ENCODE results near the gene CCAR1. TPM values are rescaled to one million over a fixed set of nuclear protein-coding genes. Genes with fewer than 3 reads are reported as not detected.
A peak's percentile ranks its signal among the peaks of the same experiment; 100 is the strongest.
"Not testable (repeated sequence)": the region's sequence is repeated elsewhere in the genome, so short reads cannot be mapped to it uniquely, and the experiment has no call there.

The CCAR1 gene
- total and polyA plus RNA-seq, 2 of the 13 experiments (the other 11 are each of a cell fraction or from before 2014, with no cell fraction given) = 74.5 to 81.6 TPM

- H3K27ac ChIP-seq (ENCODE audit: extremely low read length, insufficient read depth, low read length); H4K20me1 ChIP-seq (ENCODE audit: insufficient read depth, low read length); H3K4me1 ChIP-seq (ENCODE audit: insufficient read depth, low read length); H2AFZ ChIP-seq (ENCODE audit: low read length); DNase-seq (ENCODE audit: low spot score); CTCF ChIA-PET (ENCODE audit: low intra/inter-chr PET ratio, low total read pairs); in situ Hi-C loops (cut with HindIII; ENCODE audit: extremely low pct_ligation_motif_present, low pct_unique_long_range_greater_than_20kb); ATAC-seq; H3K79me2 ChIP-seq (ENCODE audit: insufficient read depth, low read length); BruUV-seq (replicated peaks); H3K9me3 ChIP-seq (ENCODE audit: low read length); intact Hi-C loops (cut with micrococcal nuclease; ENCODE audit: unreplicated experiment); FAIRE-seq; H3K27me3 ChIP-seq (ENCODE audit: control insufficient read depth in 1 of 2, insufficient read depth in 2 of 2, low read length in 2 of 2); H3K9ac ChIP-seq (ENCODE audit: insufficient read depth, low read depth, low read length); H3K36me3 ChIP-seq (replicated peaks in 1 of 2; ENCODE audit: control insufficient read depth in 1 of 2, insufficient read depth in 2 of 2, low read length in 2 of 2); H3K4me3 ChIP-seq (replicated peaks in 1 of 3; ENCODE audit: insufficient read depth in 1 of 3, low read depth in 2 of 3, low read length in 3 of 3); H3K4me2 ChIP-seq (ENCODE audit: low read depth, low read length): not testable (repeated sequence)
- WGBS (ENCODE audit: low lambda C conversion rate) = 38% methylated on average over 1 of the region's 1 CpG
- POLR2A ChIA-PET = interaction anchor here (1.3 kb wide), 1 partner anchor 80 kb away, joined by 3 read pairs; no protein-coding TSS in a partner anchor
Observed at GRCh38 chr10:68820359-68820758, 99.3 kb downstream of the CCAR1 start.

- WGBS (ENCODE audit: low lambda C conversion rate) = 75% methylated on average over 2 of the region's 2 CpGs
- POLR2A ChIA-PET = interaction anchor here (1.0 to 1.5 kb wide), 2 partner anchors 54 to 78 kb away, joined by 6 read pairs; partner anchors contain the start of gene DDX50
- CTCF ChIA-PET (ENCODE audit: low intra/inter-chr PET ratio, low total read pairs); H3K27me3 ChIP-seq (ENCODE audit: control insufficient read depth in 1 of 2, insufficient read depth in 2 of 2, low read length in 2 of 2); H3K9ac ChIP-seq (ENCODE audit: insufficient read depth, low read depth, low read length); H3K79me2 ChIP-seq (ENCODE audit: insufficient read depth, low read length); H3K27ac ChIP-seq (ENCODE audit: extremely low read length, insufficient read depth, low read length); intact Hi-C loops (cut with micrococcal nuclease; ENCODE audit: unreplicated experiment); H4K20me1 ChIP-seq (ENCODE audit: insufficient read depth, low read length); ATAC-seq; H3K9me3 ChIP-seq (ENCODE audit: low read length); BruUV-seq (replicated peaks); in situ Hi-C loops (cut with HindIII; ENCODE audit: extremely low pct_ligation_motif_present, low pct_unique_long_range_greater_than_20kb); H3K4me2 ChIP-seq (ENCODE audit: low read depth, low read length); H2AFZ ChIP-seq (ENCODE audit: low read length); FAIRE-seq; H3K36me3 ChIP-seq (replicated peaks in 1 of 2; ENCODE audit: control insufficient read depth in 1 of 2, insufficient read depth in 2 of 2, low read length in 2 of 2); H3K4me3 ChIP-seq (replicated peaks in 1 of 3; ENCODE audit: insufficient read depth in 1 of 3, low read depth in 2 of 3, low read length in 3 of 3): not testable (repeated sequence)
- TF ChIP-seq NFYB (CRISPR knock-in tag; IDR thresholded peaks at IDR 0.05) = peak; percentile 81
- peak; percentile 40; the same call in 1 of the 2 replicates for TF ChIP-seq SRF (IDR thresholded peaks at IDR 0.05; ENCODE audit: low read depth, low read length)
- TF ChIP-seq MAFK (conservative IDR thresholded peaks at IDR 0.05 in 1 of 2, IDR thresholded peaks at IDR 0.05 in 1 of 2; ENCODE audit: low read length in 2 of 2) = peak; percentile 36 to 59; a peak in 3 of 4 replicates
- peak; percentile 80 for TF ChIP-seq NFYC (CRISPR knock-in tag; IDR thresholded peaks at IDR 0.05)
- TF ChIP-seq MAFF (IDR thresholded peaks at IDR 0.05; ENCODE audit: low read depth, low read length) = peak; percentile 68
- peak; percentile 59; the same call in 1 of the 2 replicates for TF ChIP-seq ZMYM4 (CRISPR knock-in tag; IDR thresholded peaks at IDR 0.05)
- peak; percentile 25 for DNase-seq (ENCODE audit: low spot score)
- peaks cover 19% of the 10 kb centered on the region for H3K4me1 ChIP-seq (ENCODE audit: insufficient read depth, low read length)
Observed at GRCh38 chr10:68822626-68823025, 101.6 kb downstream of the CCAR1 start.

All from HepG2 (cell line).